Stomach (tissue), 9 donors: Measurements from ENCODE around the gene MMD. TPM values are rescaled to one million over a fixed set of nuclear protein-coding genes. Genes with fewer than 3 reads are reported as not detected.
A peak's percentile ranks its signal among the peaks of the same experiment; 100 is the strongest.

Experiments
- DNase-seq, 2 donors: peaks; one replicate each; pipeline versions ENCODE4 v3.0.0 to v3.0.0-alpha.2; 2013 to 2019
- H3K27ac ChIP-seq, 5 donors: fragments of 200-600 bp in 4 of 5; sonication (generic) in 4 of 5; one replicate each; pipeline ENCODE4 v1.5.1; 2013 to 2019; ENCODE audit warnings: mild to moderate bottlenecking in 1 of 5, moderate library complexity in 1 of 5
- H3K27me3 ChIP-seq, 3 donors: fragments of 200-600 bp; sonication (generic); one replicate each; pipeline ENCODE4 v1.5.1; 2017 to 2019; ENCODE audit warnings: mixed run types in 1 of 3
- H3K36me3 ChIP-seq, 4 donors: fragments of 200-600 bp; sonication (generic); 1 replicate in 3 of 4; 2 replicates in 1 of 4; pipeline ENCODE4 v1.5.1; 2016 to 2019
- H3K4me1 ChIP-seq, 4 donors: fragments of 200-600 bp; sonication (generic); one replicate each; pipeline ENCODE4 v1.5.1; 2016 to 2019
- H3K4me3 ChIP-seq, 4 donors: fragments of 200-600 bp; sonication (generic) in 3 of 4; one replicate each; pipeline ENCODE4 v1.5.1; 2016 to 2019; ENCODE audit warnings: mild to moderate bottlenecking in 1 of 4
- H3K9me3 ChIP-seq, 4 donors: fragments of 200-600 bp; sonication (generic); one replicate each; pipeline ENCODE4 v1.5.1; 2016 to 2019
- CTCF ChIP-seq, 7 experiments: fragments of 450-650 bp in 4 of 7; fragments of 200-600 bp in 3 of 7; sonication (generic) in 3 of 7; IDR thresholded peaks; one replicate each; pipeline ENCODE4 v1.5.1; 2016 to 2019; ENCODE audit warnings: antibody characterized with exemption in 7 of 7, control low read depth in 2 of 7, mild to moderate bottlenecking in 1 of 7
- EP300 ChIP-seq: sonication (generic); formaldehyde crosslinking; IDR thresholded peaks from one replicate; pipeline ENCODE4 v1.6.1; 2017; ENCODE audit warnings: antibody characterized with exemption
- POLR2A ChIP-seq, 4 donors: fragments of 450-650 bp; IDR thresholded peaks; one replicate each; pipeline ENCODE4 v1.6.1; 2016; ENCODE audit warnings: antibody characterized with exemption in 4 of 4, control low read depth in 2 of 4, mild to moderate bottlenecking in 1 of 4, moderate library complexity in 1 of 4
- POLR2AphosphoS5 ChIP-seq, 3 donors: sonication (generic); formaldehyde crosslinking; IDR thresholded peaks; one replicate each; pipeline ENCODE4 v1.6.1; 2016; ENCODE audit warnings: antibody characterized with exemption in 3 of 3
- WGBS, 5 donors: extraction: QIAGEN DNeasy Blood & Tissue Kit in 3 of 5; methylation state at CpG; one replicate each; pipeline versions ENCODE4 v1.1.5 to v1.1.7; 2013 to 2018; 5-methylcytosine and 5-hydroxymethylcytosine counted together
- intact Hi-C: fragments of 100-400 bp; cut with DNase I; formaldehyde crosslinking; loops from one replicate; pipeline ENCODE4 v1.15.1; 2023; ENCODE audit warnings: low total_unique reads
- polyA plus RNA-seq, 3 donors: library from polyadenylated mRNA; stranded (reverse); fragments of 200-250 nt; gene quantifications; one replicate each; pipeline ENCODE4 v1.2.3, GENCODE V29; 2013
- total RNA-seq, 5 donors: library from RNA; depleted of rRNA; stranded (reverse); fragments of >200 nt; gene quantifications; one replicate each; pipeline versions ENCODE4 v1.1.0 to v1.2.3, GENCODE V29; 2014 to 2016
- donor health status: healthy with polysubstance abuse.
- donor health status: Bipolar disorder and iron deficiency.
- donor health status: healthy.

The MMD gene
- total and polyA plus RNA-seq, 8 donors: 3.1 to 65.3 (median 12.5) TPM

- H3K4me3 ChIP-seq: no peak overlapping the region
- H3K36me3 ChIP-seq: peaks cover 7 to 29% (median 24%) of the 10 kb centered on the region in 4 donors
- H3K27me3 ChIP-seq: no peaks in the 10 kb centered on the region
- H3K27ac ChIP-seq: peak overlapping the region in 1 of 5 donors; percentile 35
- DNase-seq: no peak
- H3K9me3 ChIP-seq: no peaks in the 10 kb centered on the region
- intact Hi-C loops: no loop called here
- H3K4me1 ChIP-seq: peaks cover 4 to 37% (median 11%) of the 10 kb centered on the region in 4 donors
- TF ChIP-seq CTCF (IDR thresholded peaks at IDR 0.05): no peak
- no peak for TF ChIP-seq POLR2AphosphoS5 (IDR thresholded peaks at IDR 0.05)
- no peak for TF ChIP-seq POLR2A (IDR thresholded peaks at IDR 0.05)
- no peak for TF ChIP-seq EP300
These were observed 5.6 kb downstream of the MMD start for GRCh38 chr17:55416000-55416399.

DNA sequence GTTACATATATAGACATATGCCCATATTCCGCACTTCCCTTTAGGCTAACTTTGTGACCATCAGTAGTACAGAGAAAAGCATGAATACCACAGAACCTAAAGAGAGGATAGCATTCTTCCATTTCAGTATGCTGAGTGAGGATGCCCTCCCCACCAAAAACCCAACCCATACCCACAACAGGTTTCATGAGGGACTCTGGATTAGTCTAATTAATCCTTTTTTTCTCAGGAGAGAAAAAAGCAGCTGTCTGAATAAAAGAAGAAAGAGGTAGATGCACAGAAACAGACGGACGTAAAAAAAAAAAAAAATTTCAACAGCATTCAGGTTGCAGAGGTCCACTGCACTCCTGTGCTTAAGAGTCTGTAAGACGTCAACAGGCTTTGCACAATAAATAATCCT is 6.7 kb downstream of the MMD start:
- no peak for DNase-seq
- H3K27ac ChIP-seq: no peak overlapping the region
- no peaks in the 10 kb centered on the region for H3K27me3 ChIP-seq
- intact Hi-C loops: no loop called here
- TF ChIP-seq POLR2A (IDR thresholded peaks at IDR 0.05): no peak
- TF ChIP-seq EP300: no peak
- TF ChIP-seq POLR2AphosphoS5 (IDR thresholded peaks at IDR 0.05): no peak
- TF ChIP-seq CTCF (IDR thresholded peaks at IDR 0.05): no peak
- no peaks in the 10 kb centered on the region for H3K9me3 ChIP-seq
- H3K36me3 ChIP-seq: peaks cover 15 to 40% (median 34%) of the 10 kb centered on the region in 4 donors
- H3K4me3 ChIP-seq: no peak overlapping the region
- H3K4me1 ChIP-seq: peaks cover 0 to 27% (median 2%) of the 10 kb centered on the region in 4 donors
- 92 to 97% (median 92%) methylated on average over 4 of the region's 4 CpGs for WGBS, 5 donors

DNA sequence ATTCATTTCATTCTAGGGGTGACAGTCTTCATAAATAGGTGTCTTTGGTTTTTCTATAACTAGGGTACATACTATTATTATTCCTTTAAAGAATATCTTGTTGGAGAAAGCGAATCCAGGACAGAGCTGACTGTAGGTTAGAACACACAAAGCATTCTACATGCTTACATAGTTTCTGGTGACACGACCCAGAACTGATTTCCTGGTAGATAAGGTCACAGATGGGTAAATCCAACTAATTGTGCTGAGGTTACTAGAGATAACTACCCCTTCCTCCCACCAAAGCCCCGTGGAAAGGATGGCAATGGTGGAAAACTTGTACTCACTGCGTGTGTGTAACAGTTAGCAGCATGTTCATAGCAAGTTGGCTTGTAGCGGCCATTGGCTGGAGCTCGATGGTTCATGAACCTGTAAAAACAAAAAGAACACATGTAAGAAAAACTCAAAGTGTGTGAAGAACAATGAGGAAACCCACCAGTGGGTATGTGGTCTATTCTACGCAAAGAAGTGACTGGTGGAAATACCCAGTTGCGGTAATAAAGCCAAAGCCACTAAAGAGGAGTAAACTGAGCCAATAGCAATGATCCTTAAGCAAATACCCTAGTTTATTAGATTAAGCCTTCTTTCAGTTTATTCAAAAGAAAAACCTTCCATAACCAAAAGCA is 7.7 kb downstream of the MMD start:
- Histone ChIP-seq H3K36me3 (peaks cover 21 to 50% (median 45%) of the 10 kb centered on the region in 4 donors), H3K4me3 (no peak overlapping the region), H3K4me1 (peaks cover 0 to 24% (median 0%) of the 10 kb centered on the region in 4 donors), H3K27me3 (no peaks in the 10 kb centered on the region), H3K9me3 (no peaks in the 10 kb centered on the region), H3K27ac (no peak overlapping the region)
- TF ChIP-seq CTCF (IDR thresholded peaks at IDR 0.05) (no peak), POLR2A (IDR thresholded peaks at IDR 0.05) (no peak)
- peak in 1 of 2 donors; percentile 12 for DNase-seq
- WGBS, 5 donors: 84 to 87% (median 86%) methylated on average over 8 of the region's 8 CpGs
- intact Hi-C loops: no loop called here

DNA sequence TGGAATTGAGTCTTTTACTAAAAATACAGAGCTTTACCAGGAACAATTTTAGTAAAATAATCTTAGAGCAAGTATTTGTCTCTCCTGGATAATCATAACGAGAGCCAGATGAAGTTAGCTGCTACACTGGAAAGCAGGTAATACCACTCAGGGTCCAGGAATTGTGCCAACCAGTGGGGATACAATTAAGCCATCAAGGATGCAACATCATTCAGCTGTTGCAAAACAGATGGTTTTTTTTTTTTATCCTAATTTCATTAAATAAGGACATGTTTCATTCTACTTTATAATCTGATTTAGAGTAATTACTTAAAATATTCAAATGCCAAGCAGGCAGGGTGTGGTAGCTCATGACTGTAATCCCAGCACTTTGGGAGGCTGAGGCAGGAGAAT is 10.2 kb downstream of the MMD start:
- peaks cover 21 to 74% (median 68%) of the 10 kb centered on the region in 4 donors for H3K36me3 ChIP-seq
- no peaks in the 10 kb centered on the region for H3K27me3 ChIP-seq
- H3K9me3 ChIP-seq: no peaks in the 10 kb centered on the region
- WGBS, 5 donors: 79 to 100% (median 96%) methylated on average over 1 of the region's 1 CpG
- intact Hi-C loops: no loop called here
- no peak overlapping the region for H3K27ac ChIP-seq
- H3K4me3 ChIP-seq: no peak overlapping the region
- TF ChIP-seq POLR2A (IDR thresholded peaks at IDR 0.05) (no peak), CTCF (IDR thresholded peaks at IDR 0.05) (no peak), EP300 (no peak), POLR2AphosphoS5 (IDR thresholded peaks at IDR 0.05) (no peak)
- H3K4me1 ChIP-seq: peaks cover 0 to 10% (median 0%) of the 10 kb centered on the region in 4 donors
- no peak for DNase-seq
